IPS-NIHi7 (cell line): ENCODE results near the gene RNF11.

Experiments
- DNase-seq: peaks from one replicate; pipeline ENCODE4 v3.0.0; 2012; ENCODE audit warnings: mixed read lengths; ENCODE audit errors: extremely low spot score

RNF11 gene

GRCh38 chr1:51313268-51313852 is 77.3 kb downstream of the RNF11 start:
- peak; percentile 57 for DNase-seq

- DNase-seq = no peak
Observed at GRCh38 chr1:51313961-51314777, 78.1 kb downstream of the RNF11 start.

DNA sequence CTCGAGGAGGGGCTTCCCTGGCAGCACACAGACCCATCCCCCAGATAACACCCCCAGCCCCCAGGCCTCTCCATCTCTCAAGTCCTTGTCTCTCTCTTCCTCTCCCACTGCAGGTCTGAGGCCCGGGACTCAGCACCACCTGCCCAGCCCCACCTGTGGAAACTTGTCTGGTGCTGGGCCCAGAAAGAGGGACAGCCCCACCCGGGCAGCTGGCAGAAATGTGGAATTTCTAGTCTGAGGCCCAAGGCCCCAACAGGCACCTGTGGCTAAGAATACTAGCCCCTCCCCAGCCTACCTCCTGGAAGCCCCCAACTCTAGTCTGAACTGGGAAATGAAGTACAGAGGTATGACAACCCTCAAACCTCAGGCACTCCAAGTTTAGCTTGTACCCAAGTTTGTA is 78.9 kb downstream of the RNF11 start:
- DNase-seq = no peak

- no peak for DNase-seq
Observed at GRCh38 chr1:51316113-51316845, 80.2 kb downstream of the RNF11 start.

GRCh38 chr1:51316846-51317120 is 80.7 kb downstream of the RNF11 start:
- DNase-seq = no peak

- DNase-seq = no peak
Observed at GRCh38 chr1:51317798-51318197, 81.7 kb downstream of the RNF11 start.

DNA sequence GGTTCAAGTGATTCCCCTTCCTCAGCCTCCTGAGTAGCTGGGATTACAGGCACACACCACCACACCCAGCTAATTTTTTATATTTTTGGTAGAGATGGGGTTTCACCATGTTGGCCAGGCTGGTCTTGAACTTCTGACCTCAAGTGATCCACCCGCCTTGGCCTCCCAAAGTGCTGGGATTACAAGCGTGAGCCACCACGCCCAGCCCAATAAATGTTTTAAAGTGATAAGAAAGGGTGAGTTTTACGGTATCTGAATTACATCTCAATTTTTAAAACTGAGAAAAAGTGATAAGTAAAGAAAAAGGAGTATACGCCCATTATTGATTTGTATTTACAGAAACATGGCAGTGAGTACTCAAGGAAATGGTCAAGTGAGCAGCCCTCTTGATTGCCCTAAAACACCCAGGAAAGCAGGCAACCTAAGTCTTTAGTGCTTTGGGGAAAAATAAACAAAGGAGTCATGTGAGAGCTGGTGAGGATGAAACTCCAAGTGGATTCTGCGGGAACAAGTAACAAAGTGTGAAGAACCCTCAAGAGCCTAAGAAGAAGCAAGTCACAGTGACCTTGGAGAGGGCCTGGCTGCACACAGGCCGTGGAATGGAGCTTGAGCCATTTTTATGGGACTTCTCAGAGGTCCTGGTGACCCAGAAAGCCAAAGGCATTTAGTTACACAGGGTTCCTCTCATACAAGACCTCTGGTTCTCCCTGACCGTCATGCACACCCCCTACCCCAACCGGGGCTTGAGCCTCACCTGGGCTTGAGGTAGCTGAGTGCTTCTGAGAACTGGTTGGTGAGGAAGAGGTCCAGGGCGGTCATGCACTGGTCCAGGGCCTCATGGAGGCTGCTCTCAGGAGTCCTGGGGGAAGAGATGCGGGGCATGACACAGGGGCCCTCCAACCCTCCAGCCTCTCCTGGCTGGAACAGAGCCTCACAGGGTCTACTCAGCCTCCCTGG is 85.2 kb downstream of the RNF11 start:
- no peak for DNase-seq

GRCh38 chr1:51321924-51322280 is 85.8 kb downstream of the RNF11 start:
- no peak for DNase-seq

DNA sequence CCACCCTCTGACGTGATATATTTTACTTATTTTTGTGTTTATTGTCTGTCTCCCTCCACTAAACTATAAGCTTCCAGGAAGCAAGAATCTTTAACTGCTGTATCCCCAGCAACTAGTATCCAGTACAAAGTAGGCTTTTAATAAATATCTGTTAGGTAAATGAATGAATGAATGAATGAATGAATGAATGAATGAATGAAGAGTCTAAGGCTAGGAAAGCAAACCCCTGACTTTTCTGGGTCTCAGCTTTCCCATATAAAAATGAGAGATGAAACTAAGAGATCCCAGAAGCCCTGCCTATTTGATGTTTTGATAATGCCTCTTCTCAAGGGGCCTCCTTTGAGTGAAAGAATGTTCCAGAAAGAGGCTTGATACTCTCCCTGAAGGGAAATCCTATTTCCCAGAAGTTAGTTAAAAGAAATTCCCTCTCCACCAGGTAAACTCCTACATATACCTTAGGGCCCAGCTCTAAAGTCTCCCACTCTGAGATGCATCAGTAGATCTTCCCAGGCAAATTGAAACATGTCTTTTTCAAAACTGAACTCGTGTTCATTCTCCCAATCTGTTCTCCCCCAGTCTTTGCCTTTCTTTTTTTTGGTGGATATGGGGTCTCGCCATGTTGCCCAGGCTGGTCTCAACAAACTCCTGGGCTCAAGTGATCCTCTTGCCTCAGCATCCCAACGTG is 86.5 kb downstream of the RNF11 start:
- no peak for DNase-seq
